Measurements from ENCODE around the gene OR2H1.

- TF ChIP-seq GATA3 (IDR thresholded peaks at IDR 0.05; ENCODE audit: low read depth, low read length) (no peak), GATA2 (IDR thresholded peaks at IDR 0.05; ENCODE audit: low read depth, low read length) (no peak)
These were observed 22.6 kb downstream of the OR2H1 start for GRCh38 chr6:29479560-29479959.
